ENCODE data around the gene RNASEH2B.

RNASEH2B gene

GRCh38 chr13:50998326-50998725, 88.7 kb downstream of the RNASEH2B start:
- no peak for TF ChIP-seq CTCF (IDR thresholded peaks at IDR 0.05; ENCODE audit: control extremely low read depth, extremely low read depth, low read depth, missing control alignments)
- DNase-seq (ENCODE audit: extremely low spot score) = no peak
- ChIA-PET POLR2A (no interaction called here), CTCF (no interaction called here)

GRCh38 chr13:50999641-51000040, 90.0 kb downstream of the RNASEH2B start:
- ChIA-PET POLR2A (no interaction called here), CTCF (no interaction called here)
- TF ChIP-seq CTCF (IDR thresholded peaks at IDR 0.05; ENCODE audit: control extremely low read depth, extremely low read depth, low read depth, missing control alignments) = no peak
- no peak for DNase-seq (ENCODE audit: extremely low spot score)

GRCh38 chr13:51000061-51000460, 90.5 kb downstream of the RNASEH2B start:
- CTCF ChIA-PET = no interaction called here
- no peak for TF ChIP-seq CTCF (IDR thresholded peaks at IDR 0.05; ENCODE audit: control extremely low read depth, extremely low read depth, low read depth, missing control alignments)
- POLR2A ChIA-PET = no interaction called here
- no peak for DNase-seq (ENCODE audit: extremely low spot score)

GRCh38 chr13:51000571-51001260, 91.1 kb downstream of the RNASEH2B start:
- CTCF ChIA-PET = no interaction called here
- DNase-seq (ENCODE audit: extremely low spot score) = no peak

GRCh38 chr13:51001335-51001734, 91.7 kb downstream of the RNASEH2B start:
- TF ChIP-seq CTCF (IDR thresholded peaks at IDR 0.05; ENCODE audit: control extremely low read depth, extremely low read depth, low read depth, missing control alignments) = no peak
- DNase-seq (ENCODE audit: extremely low spot score) = no peak
- ChIA-PET POLR2A (no interaction called here), CTCF (no interaction called here)

More at GRCh38 chr13:51000571-51001260, 91.1 kb downstream of the RNASEH2B start:
- POLR2A ChIA-PET = no interaction called here
- no peak for TF ChIP-seq CTCF (IDR thresholded peaks at IDR 0.05; ENCODE audit: control extremely low read depth, extremely low read depth, low read depth, missing control alignments)

GRCh38 chr13:51002736-51003135, 93.1 kb downstream of the RNASEH2B start:
- ChIA-PET CTCF (interaction anchor here (0.9 to 1.8 kb wide), 3 partner anchors 9 to 11 kb away, joined by 3 to 4 read pairs (median 4); no protein-coding TSS in a partner anchor), POLR2A (no interaction called here)
- DNase-seq (ENCODE audit: extremely low spot score) = no peak
- TF ChIP-seq CTCF (IDR thresholded peaks at IDR 0.05; ENCODE audit: control extremely low read depth, extremely low read depth, low read depth, missing control alignments) = no peak
